ENCODE data around the gene GDF2. TPM values are rescaled to one million over a fixed set of nuclear protein-coding genes. Genes with fewer than 3 reads are reported as not detected.

GDF2 gene
- total and polyA plus RNA-seq, 2 experiments from 2014 or later = not detected

- H3K27ac ChIP-seq (ENCODE audit: low read depth) = no peak overlapping the region
- Mint-ChIP-seq H3K4me3 (no peak overlapping the region), H3K27ac (no peak overlapping the region), H3K36me3 (ENCODE audit: low read depth) (no peaks in the 10 kb centered on the region), H3K27me3 (ENCODE audit: insufficient read depth, low read depth, poor library complexity) (peaks cover 1% of the 10 kb centered on the region), H3K9me3 (no peaks in the 10 kb centered on the region), H3K4me1 (peaks cover 3% of the 10 kb centered on the region)
- no peak overlapping the region for H3K4me3 ChIP-seq
- TF ChIP-seq POLR2AphosphoS5 (IDR thresholded peaks at IDR 0.05; ENCODE audit: low read depth) (no peak), CTCF (conservative IDR thresholded peaks at IDR 0.05; ENCODE audit: low read depth in 2 of 2) (no peak), ZNF114 (CRISPR knock-in tag; IDR thresholded peaks at IDR 0.05) (no peak), EZH2phosphoT487 (IDR thresholded peaks at IDR 0.05; ENCODE audit: unreplicated experiment) (no peak), CREB1 (CRISPR knock-in tag; IDR thresholded peaks at IDR 0.05; ENCODE audit: low read depth) (no peak), ZNF462 (CRISPR knock-in tag; IDR thresholded peaks at IDR 0.05) (no peak), NANOG (IDR thresholded peaks at IDR 0.05; ENCODE audit: borderline replicate concordance) (no peak), EZH2 (IDR thresholded peaks at IDR 0.05; ENCODE audit: low read depth, unreplicated experiment) (no peak), ZNF331 (CRISPR knock-in tag; IDR thresholded peaks at IDR 0.05; ENCODE audit: low read depth) (no peak), STAT1 (IDR thresholded peaks at IDR 0.05; ENCODE audit: unreplicated experiment) (no peak), JUNB (IDR thresholded peaks at IDR 0.05; ENCODE audit: unreplicated experiment) (no peak), REST (IDR thresholded peaks at IDR 0.05; ENCODE audit: unreplicated experiment) (no peak)
- TF ChIP-seq, protein P1, sequence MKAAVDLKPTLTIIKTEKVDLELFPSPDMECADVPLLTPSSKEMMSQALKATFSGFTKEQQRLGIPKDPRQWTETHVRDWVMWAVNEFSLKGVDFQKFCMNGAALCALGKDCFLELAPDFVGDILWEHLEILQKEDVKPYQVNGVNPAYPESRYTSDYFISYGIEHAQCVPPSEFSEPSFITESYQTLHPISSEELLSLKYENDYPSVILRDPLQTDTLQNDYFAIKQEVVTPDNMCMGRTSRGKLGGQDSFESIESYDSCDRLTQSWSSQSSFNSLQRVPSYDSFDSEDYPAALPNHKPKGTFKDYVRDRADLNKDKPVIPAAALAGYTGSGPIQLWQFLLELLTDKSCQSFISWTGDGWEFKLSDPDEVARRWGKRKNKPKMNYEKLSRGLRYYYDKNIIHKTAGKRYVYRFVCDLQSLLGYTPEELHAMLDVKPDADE (IDR thresholded peaks at IDR 0.05) = no peak
- H3K4me1 ChIP-seq (ENCODE audit: insufficient read depth) = no peaks in the 10 kb centered on the region
- H3K27me3 ChIP-seq (ENCODE audit: insufficient read depth) = no peaks in the 10 kb centered on the region
- no peaks in the 10 kb centered on the region for H3K79me2 ChIP-seq (replicated peaks; ENCODE audit: insufficient read depth)
- no peaks in the 10 kb centered on the region for H3K9me2 ChIP-seq (ENCODE audit: insufficient read depth)
- ATAC-seq = no peak
- no peak for DNase-seq (ENCODE audit: low spot score)
- no peaks in the 10 kb centered on the region for H4K20me1 ChIP-seq (replicated peaks; ENCODE audit: insufficient read depth)
- H3F3A ChIP-seq (replicated peaks; ENCODE audit: low read depth) = no peaks in the 10 kb centered on the region
- no peak overlapping the region for H3K4me2 ChIP-seq
- H2AFZ ChIP-seq = no peak overlapping the region
- H3K36me3 ChIP-seq (ENCODE audit: insufficient read depth) = no peaks in the 10 kb centered on the region
Observed at GRCh38 chr10:47332371-47332770, 10.1 kb downstream of the GDF2 start.

All from GM23338 (cell line).